ENCODE data around the gene TADA1.

- TF ChIP-seq POLR2A (IDR thresholded peaks at IDR 0.05) (no peak), CTCF (IDR thresholded peaks at IDR 0.05) (no peak)
These were observed 12.5 kb upstream of the TADA1 start for GRCh38 chr1:166888373-166889111.

Measured in esophagus squamous epithelium (tissue), 4 donors.